ENCODE results near the gene SFI1.

SFI1 gene

GRCh38 chr22:31586137-31586920 is 90.0 kb downstream of the SFI1 start:
- no peak for TF ChIP-seq FOXM1 (IDR thresholded peaks at IDR 0.05; ENCODE audit: borderline replicate concordance, low read depth)
- no peak for TF ChIP-seq YY1 (IDR thresholded peaks at IDR 0.05; ENCODE audit: low read depth)
- TF ChIP-seq CEBPB (IDR thresholded peaks at IDR 0.05), result no peak
- TF ChIP-seq RAD21 (IDR thresholded peaks at IDR 0.05; ENCODE audit: low read depth), result no peak
- no peak for TF ChIP-seq USF1 (IDR thresholded peaks at IDR 0.05)
- TF ChIP-seq EGR1 (IDR thresholded peaks at IDR 0.05), result no peak
- no peak for TF ChIP-seq REST (IDR thresholded peaks at IDR 0.05; ENCODE audit: low read depth)
- no peak for TF ChIP-seq TCF12 (IDR thresholded peaks at IDR 0.05; ENCODE audit: low read depth)
- TF ChIP-seq EP300 (IDR thresholded peaks at IDR 0.05; ENCODE audit: borderline replicate concordance), result no peak
- no peak for TF ChIP-seq TEAD4 (IDR thresholded peaks at IDR 0.05)
- TF ChIP-seq MAX (IDR thresholded peaks at IDR 0.05), result no peak
- TF ChIP-seq NFIC (IDR thresholded peaks at IDR 0.05), result no peak
- TF ChIP-seq ZBTB7A (IDR thresholded peaks at IDR 0.05; ENCODE audit: low read depth), result no peak
- TF ChIP-seq TAF1 (IDR thresholded peaks at IDR 0.05; ENCODE audit: low read depth), result no peak
- no peak for TF ChIP-seq CREB1 (IDR thresholded peaks at IDR 0.05; ENCODE audit: low read depth)

- no peak for TF ChIP-seq CREB1 (IDR thresholded peaks at IDR 0.05; ENCODE audit: low read depth)
- no peak for TF ChIP-seq NFIC (IDR thresholded peaks at IDR 0.05)
- TF ChIP-seq MAX (IDR thresholded peaks at IDR 0.05), result no peak
- no peak for TF ChIP-seq USF1 (IDR thresholded peaks at IDR 0.05)
- no peak for TF ChIP-seq YY1 (IDR thresholded peaks at IDR 0.05; ENCODE audit: low read depth)
- no peak for TF ChIP-seq CEBPB (IDR thresholded peaks at IDR 0.05)
- TF ChIP-seq TCF12 (IDR thresholded peaks at IDR 0.05; ENCODE audit: low read depth), result no peak
- TF ChIP-seq RAD21 (IDR thresholded peaks at IDR 0.05; ENCODE audit: low read depth), result no peak
Measured at GRCh38 chr22:31588970-31589675, 92.8 kb downstream of the SFI1 start.

- no peak for TF ChIP-seq TCF12 (IDR thresholded peaks at IDR 0.05; ENCODE audit: low read depth)
- TF ChIP-seq TEAD4 (IDR thresholded peaks at IDR 0.05), result no peak
- no peak for TF ChIP-seq CEBPB (IDR thresholded peaks at IDR 0.05)
- TF ChIP-seq NFIC (IDR thresholded peaks at IDR 0.05), result no peak
- no peak for TF ChIP-seq MAX (IDR thresholded peaks at IDR 0.05)
- no peak for TF ChIP-seq ZBTB7A (IDR thresholded peaks at IDR 0.05; ENCODE audit: low read depth)
- no peak for TF ChIP-seq USF1 (IDR thresholded peaks at IDR 0.05)
- TF ChIP-seq YY1 (IDR thresholded peaks at IDR 0.05; ENCODE audit: low read depth), result no peak
- TF ChIP-seq CREB1 (IDR thresholded peaks at IDR 0.05; ENCODE audit: low read depth), result no peak
- no peak for TF ChIP-seq REST (IDR thresholded peaks at IDR 0.05; ENCODE audit: low read depth)
- no peak for TF ChIP-seq EGR1 (IDR thresholded peaks at IDR 0.05)
- TF ChIP-seq TAF1 (IDR thresholded peaks at IDR 0.05; ENCODE audit: low read depth), result no peak
- TF ChIP-seq FOXM1 (IDR thresholded peaks at IDR 0.05; ENCODE audit: borderline replicate concordance, low read depth), result no peak
- TF ChIP-seq EP300 (IDR thresholded peaks at IDR 0.05; ENCODE audit: borderline replicate concordance), result no peak
- TF ChIP-seq RAD21 (IDR thresholded peaks at IDR 0.05; ENCODE audit: low read depth), result no peak
Measured at GRCh38 chr22:31595271-31595670, 98.9 kb downstream of the SFI1 start.

- no peak for TF ChIP-seq EP300 (IDR thresholded peaks at IDR 0.05; ENCODE audit: borderline replicate concordance)
- TF ChIP-seq FOXM1 (IDR thresholded peaks at IDR 0.05; ENCODE audit: borderline replicate concordance, low read depth), result no peak
- no peak for TF ChIP-seq EGR1 (IDR thresholded peaks at IDR 0.05)
- no peak for TF ChIP-seq CEBPB (IDR thresholded peaks at IDR 0.05)
- TF ChIP-seq TEAD4 (IDR thresholded peaks at IDR 0.05), result no peak
- TF ChIP-seq CREB1 (IDR thresholded peaks at IDR 0.05; ENCODE audit: low read depth), result no peak
- TF ChIP-seq USF1 (IDR thresholded peaks at IDR 0.05), result no peak
Measured at GRCh38 chr22:31602259-31602952, 106.1 kb downstream of the SFI1 start.
